Left hindlimb (tissue), 1 donor: ENCODE measurements around the gene NFATC2.

Source experiments
- DNase-seq: peaks from one replicate; pipeline ENCODE4 v3.0.0-alpha.2; 2018

Gene NFATC2

GRCh38 chr20:51447097-51447764 lies 95.3 kb downstream of the NFATC2 start:
- DNase-seq, result peak; percentile 85

- no peak for DNase-seq
Measured at GRCh38 chr20:51446656-51447055, 95.9 kb downstream of the NFATC2 start.

- DNase-seq, result peak; percentile 16
Measured at GRCh38 chr20:51446230-51446629, 96.3 kb downstream of the NFATC2 start.

- DNase-seq, result peak; percentile 3
Measured at GRCh38 chr20:51445591-51445990, 96.9 kb downstream of the NFATC2 start.

GRCh38 chr20:51444922-51445438 lies 97.5 kb downstream of the NFATC2 start:
- DNase-seq, result no peak

- peak; percentile 61 for DNase-seq
Measured at GRCh38 chr20:51444467-51444866, 98.1 kb downstream of the NFATC2 start.

GRCh38 chr20:51442602-51443001 lies 99.9 kb downstream of the NFATC2 start:
- no peak for DNase-seq

- DNase-seq, result peak; percentile 0
Measured at GRCh38 chr20:51440589-51440988, 101.9 kb downstream of the NFATC2 start.

- DNase-seq, result peak; percentile 23
Measured at GRCh38 chr20:51439160-51439689, 103.3 kb downstream of the NFATC2 start.

GRCh38 chr20:51438136-51438535 lies 104.4 kb downstream of the NFATC2 start:
- peak; percentile 6 for DNase-seq

- DNase-seq, result no peak
Measured at GRCh38 chr20:51437182-51437924, 105.2 kb downstream of the NFATC2 start.

GRCh38 chr20:51434580-51435247 lies 107.8 kb downstream of the NFATC2 start:
- DNase-seq, result peak; percentile 0

GRCh38 chr20:51434026-51434425 lies 108.5 kb downstream of the NFATC2 start:
- DNase-seq, result peak; percentile 8

- DNase-seq, result no peak
Measured at GRCh38 chr20:51432875-51433274, 109.6 kb downstream of the NFATC2 start.

GRCh38 chr20:51432251-51432784 lies 110.2 kb downstream of the NFATC2 start:
- DNase-seq, result peak; percentile 14

GRCh38 chr20:51431321-51431720 lies 111.2 kb downstream of the NFATC2 start:
- DNase-seq, result peak; percentile 32

GRCh38 chr20:51430198-51430950 lies 112.1 kb downstream of the NFATC2 start:
- DNase-seq, result peak; percentile 6

GRCh38 chr20:51429696-51430095 lies 112.8 kb downstream of the NFATC2 start:
- peak; percentile 10 for DNase-seq

GRCh38 chr20:51429144-51429482 lies 113.4 kb downstream of the NFATC2 start:
- peak; percentile 37 for DNase-seq

- peak; percentile 86 for DNase-seq
Measured at GRCh38 chr20:51428401-51429143, 113.9 kb downstream of the NFATC2 start.

GRCh38 chr20:51427651-51428291 lies 114.7 kb downstream of the NFATC2 start:
- DNase-seq, result peak; percentile 31
